ENCODE measurements around the gene YIPF3.

YIPF3 gene

GRCh38 chr6:43464337-43464736 lies 52.4 kb downstream of the YIPF3 start:
- Histone ChIP-seq H3K27me3 (peaks cover 85% of the 10 kb centered on the region), H3K27ac (no peak overlapping the region), H3K4me3 (ENCODE audit: low read depth in 1 of 2, low read length in 1 of 2) (no peak overlapping the region), H3K4me1 (ENCODE audit: control insufficient read depth in 1 of 2, insufficient read depth in 1 of 2, low read depth in 1 of 2, low read length in 1 of 2) (no peaks in the 10 kb centered on the region), H3K36me3 (no peaks in the 10 kb centered on the region), H3K9me3 (no peaks in the 10 kb centered on the region)
- TF ChIP-seq CTCF (IDR thresholded peaks at IDR 0.05) = no peak

DNA sequence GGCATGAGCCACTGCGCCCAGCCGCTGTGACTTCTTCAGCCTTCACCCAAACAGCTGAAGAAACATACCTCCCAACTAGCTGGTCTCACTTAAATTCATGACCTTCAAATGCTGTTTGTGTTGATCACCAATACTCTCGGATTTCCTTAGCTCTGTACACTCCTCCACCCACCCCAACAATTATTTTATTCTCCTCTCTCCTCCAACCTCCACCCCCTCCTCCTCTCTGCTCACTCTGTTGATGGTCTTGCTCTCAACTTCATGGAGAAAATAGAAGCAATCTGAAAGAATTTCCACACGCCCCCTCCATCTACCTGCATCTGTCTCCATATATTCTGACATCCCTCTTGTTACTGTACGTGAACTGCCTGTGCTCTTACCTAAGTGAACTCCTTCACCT lies 54.8 kb downstream of the YIPF3 start:
- peaks cover 85% of the 10 kb centered on the region for H3K27me3 ChIP-seq
- no peak overlapping the region for H3K27ac ChIP-seq
- H3K9me3 ChIP-seq = no peaks in the 10 kb centered on the region
- TF ChIP-seq CTCF (IDR thresholded peaks at IDR 0.05) = no peak
- no peak overlapping the region for H3K4me3 ChIP-seq (ENCODE audit: low read depth in 1 of 2, low read length in 1 of 2)
- H3K4me1 ChIP-seq (ENCODE audit: control insufficient read depth in 1 of 2, insufficient read depth in 1 of 2, low read depth in 1 of 2, low read length in 1 of 2) = no peaks in the 10 kb centered on the region
- no peaks in the 10 kb centered on the region for H3K36me3 ChIP-seq

Data from neutrophil (primary cell).